Activated T-helper 2 cell treated with anti-CD3 and anti-CD28 coated beads, Interferon-gamma antibody, Interleukin-2, Interleukin-4, amounts not matched to agents 10 μg/mL and 5 μg/mL and 100 μg/mL, durations not matched to agents 14 hours and 24 hours and 36 hours (primary cell): ENCODE measurements around the gene KCNN1. TPM values are rescaled to one million over a fixed set of nuclear protein-coding genes. Genes with fewer than 3 reads are reported as not detected.

Source experiments
- DNase-seq: peaks from one replicate; pipeline ENCODE4 v3.0.0; 2021; ENCODE audit warnings: low spot score
- H3K27ac Mint-ChIP-seq: one replicate; pipeline ENCODE4 v1.8.0; 2021; ENCODE audit warnings: mixed read lengths
- H3K27me3 Mint-ChIP-seq: one replicate; pipeline ENCODE4 v1.8.0; 2021; ENCODE audit warnings: low read depth, mixed read lengths
- H3K36me3 Mint-ChIP-seq: one replicate; pipeline ENCODE4 v1.8.0; 2021; ENCODE audit warnings: low read depth, mixed read lengths
- H3K4me1 Mint-ChIP-seq: one replicate; pipeline ENCODE4 v1.8.0; 2021; ENCODE audit warnings: low read depth, mixed read lengths
- H3K4me3 Mint-ChIP-seq: one replicate; pipeline ENCODE4 v1.8.0; 2021; ENCODE audit warnings: low read depth, mild to moderate bottlenecking, moderate library complexity, mixed read lengths
- H3K9me3 Mint-ChIP-seq: one replicate; pipeline ENCODE4 v1.8.0; 2021; ENCODE audit warnings: mixed read lengths
- intact Hi-C: fragments of 100-400 bp; cut with micrococcal nuclease; formaldehyde crosslinking; loops from one replicate; pipeline ENCODE4 v1.15.1; 2023
- total RNA-seq: library from RNA; stranded (reverse); gene quantifications from 2 replicates; pipeline ENCODE4 v1.2.3, GENCODE V29; 2022

The KCNN1 gene
- total RNA-seq, 1 donor from 2014 or later, result 0.14 TPM

GRCh38 chr19:17938092-17938845, 28.6 kb upstream of the KCNN1 start:
- H3K4me3 Mint-ChIP-seq, result no peak overlapping the region
- H3K4me1 Mint-ChIP-seq, result peaks cover 5% of the 10 kb centered on the region
- intact Hi-C loops, result loop anchor here (1.0 to 5.0 kb wide), 2 partner anchors 59 to 119 kb away; no protein-coding TSS in a partner anchor
- peak; percentile 69 for DNase-seq
- H3K27ac Mint-ChIP-seq, result no peak overlapping the region
- no peaks in the 10 kb centered on the region for H3K9me3 Mint-ChIP-seq
- peaks cover 25% of the 10 kb centered on the region for H3K36me3 Mint-ChIP-seq
- no peaks in the 10 kb centered on the region for H3K27me3 Mint-ChIP-seq

GRCh38 chr19:17942181-17942580, 24.7 kb upstream of the KCNN1 start:
- Mint-ChIP-seq H3K4me3 (no peak overlapping the region), H3K27ac (no peak overlapping the region), H3K4me1 (peaks cover 6% of the 10 kb centered on the region), H3K27me3 (no peaks in the 10 kb centered on the region), H3K36me3 (peaks cover 26% of the 10 kb centered on the region), H3K9me3 (no peaks in the 10 kb centered on the region)
- no peak for DNase-seq
- intact Hi-C loops, result no loop called here

GRCh38 chr19:17942582-17943273, 24.2 kb upstream of the KCNN1 start:
- Mint-ChIP-seq H3K9me3 (no peaks in the 10 kb centered on the region), H3K4me1 (peaks cover 10% of the 10 kb centered on the region), H3K27me3 (no peaks in the 10 kb centered on the region), H3K36me3 (peaks cover 22% of the 10 kb centered on the region), H3K27ac (no peak overlapping the region), H3K4me3 (no peak overlapping the region)
- intact Hi-C loops, result no loop called here
- no peak for DNase-seq

- H3K27me3 Mint-ChIP-seq, result no peaks in the 10 kb centered on the region
- H3K4me1 Mint-ChIP-seq, result peaks cover 11% of the 10 kb centered on the region
- no peak overlapping the region for H3K27ac Mint-ChIP-seq
- H3K36me3 Mint-ChIP-seq, result peaks cover 16% of the 10 kb centered on the region
- no peaks in the 10 kb centered on the region for H3K9me3 Mint-ChIP-seq
- intact Hi-C loops, result no loop called here
- no peak for DNase-seq
- H3K4me3 Mint-ChIP-seq, result no peak overlapping the region
Measured at GRCh38 chr19:17943274-17944221, 23.4 kb upstream of the KCNN1 start.

GRCh38 chr19:17944301-17944700, 22.6 kb upstream of the KCNN1 start:
- intact Hi-C loops, result no loop called here
- H3K27ac Mint-ChIP-seq, result no peak overlapping the region

GRCh38 chr19:17946965-17947784, 19.7 kb upstream of the KCNN1 start:
- no peaks in the 10 kb centered on the region for H3K9me3 Mint-ChIP-seq
- H3K27me3 Mint-ChIP-seq, result peaks cover 28% of the 10 kb centered on the region
- peaks cover 32% of the 10 kb centered on the region for H3K4me1 Mint-ChIP-seq
- intact Hi-C loops, result loop anchor here (2.0 to 5.0 kb wide), 3 partner anchors 14 to 205 kb away; partner anchors contain the start of genes CCDC124 and PIK3R2
- H3K27ac Mint-ChIP-seq, result peak overlapping the region; percentile 89
- H3K4me3 Mint-ChIP-seq, result peak overlapping the region; percentile 80
- no peak for DNase-seq
- peaks cover 6% of the 10 kb centered on the region for H3K36me3 Mint-ChIP-seq

More at GRCh38 chr19:17944301-17944700, 22.6 kb upstream of the KCNN1 start:
- peaks cover 5% of the 10 kb centered on the region for H3K27me3 Mint-ChIP-seq
- no peak for DNase-seq
- H3K36me3 Mint-ChIP-seq, result peaks cover 12% of the 10 kb centered on the region
- H3K9me3 Mint-ChIP-seq, result no peaks in the 10 kb centered on the region
- H3K4me3 Mint-ChIP-seq, result no peak overlapping the region
- H3K4me1 Mint-ChIP-seq, result peaks cover 15% of the 10 kb centered on the region

GRCh38 chr19:17947815-17948513, 18.9 kb upstream of the KCNN1 start:
- Mint-ChIP-seq H3K4me3 (peak overlapping the region; percentile 75), H3K27me3 (peaks cover 34% of the 10 kb centered on the region), H3K9me3 (no peaks in the 10 kb centered on the region), H3K4me1 (peaks cover 32% of the 10 kb centered on the region), H3K36me3 (peaks cover 3% of the 10 kb centered on the region), H3K27ac (no peak overlapping the region)
- intact Hi-C loops, result loop anchor here (2.0 to 5.0 kb wide), 3 partner anchors 15 to 204 kb away; partner anchors contain the start of genes CCDC124 and PIK3R2
- DNase-seq, result peak; percentile 94

- H3K4me3 Mint-ChIP-seq, result peak overlapping the region; percentile 75
- intact Hi-C loops, result loop anchor here (5.0 kb wide), 1 partner anchor 204 kb away; the partner anchor contains the start of gene PIK3R2
- H3K36me3 Mint-ChIP-seq, result peaks cover 3% of the 10 kb centered on the region
- H3K4me1 Mint-ChIP-seq, result peaks cover 32% of the 10 kb centered on the region
- no peak overlapping the region for H3K27ac Mint-ChIP-seq
- peaks cover 39% of the 10 kb centered on the region for H3K27me3 Mint-ChIP-seq
- DNase-seq, result no peak
- no peaks in the 10 kb centered on the region for H3K9me3 Mint-ChIP-seq
Measured at GRCh38 chr19:17948514-17948900, 18.4 kb upstream of the KCNN1 start.

GRCh38 chr19:17948931-17949930, 17.7 kb upstream of the KCNN1 start:
- Mint-ChIP-seq H3K9me3 (no peaks in the 10 kb centered on the region), H3K27ac (peak overlapping the region; percentile 40), H3K4me3 (peak overlapping the region; percentile 75), H3K36me3 (peaks cover 2% of the 10 kb centered on the region), H3K27me3 (peaks cover 45% of the 10 kb centered on the region), H3K4me1 (peaks cover 32% of the 10 kb centered on the region)
- DNase-seq, result no peak
- intact Hi-C loops, result loop anchor here (5.0 kb wide), 1 partner anchor 203 kb away; the partner anchor contains the start of gene PIK3R2

- DNase-seq, result no peak
- Mint-ChIP-seq H3K36me3 (no peaks in the 10 kb centered on the region), H3K9me3 (no peaks in the 10 kb centered on the region), H3K4me1 (peaks cover 32% of the 10 kb centered on the region), H3K27ac (peak overlapping the region; percentile 57), H3K27me3 (peaks cover 49% of the 10 kb centered on the region), H3K4me3 (peak overlapping the region; percentile 75)
- intact Hi-C loops, result loop anchor here (5.0 kb wide), 1 partner anchor 202 kb away; the partner anchor contains the start of gene PIK3R2
Measured at GRCh38 chr19:17949956-17950309, 17.0 kb upstream of the KCNN1 start.
